GM21786 (cell line): ENCODE results near the gene RAB17.

Source experiments
- ATAC-seq: cut with Tn5 transposase; IDR thresholded peaks from one replicate; pipeline ENCODE4 v1.9.1; 2021; ENCODE audit not compliant: unreplicated experiment

Gene RAB17, protein sequence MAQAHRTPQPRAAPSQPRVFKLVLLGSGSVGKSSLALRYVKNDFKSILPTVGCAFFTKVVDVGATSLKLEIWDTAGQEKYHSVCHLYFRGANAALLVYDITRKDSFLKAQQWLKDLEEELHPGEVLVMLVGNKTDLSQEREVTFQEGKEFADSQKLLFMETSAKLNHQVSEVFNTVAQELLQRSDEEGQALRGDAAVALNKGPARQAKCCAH

DNA sequence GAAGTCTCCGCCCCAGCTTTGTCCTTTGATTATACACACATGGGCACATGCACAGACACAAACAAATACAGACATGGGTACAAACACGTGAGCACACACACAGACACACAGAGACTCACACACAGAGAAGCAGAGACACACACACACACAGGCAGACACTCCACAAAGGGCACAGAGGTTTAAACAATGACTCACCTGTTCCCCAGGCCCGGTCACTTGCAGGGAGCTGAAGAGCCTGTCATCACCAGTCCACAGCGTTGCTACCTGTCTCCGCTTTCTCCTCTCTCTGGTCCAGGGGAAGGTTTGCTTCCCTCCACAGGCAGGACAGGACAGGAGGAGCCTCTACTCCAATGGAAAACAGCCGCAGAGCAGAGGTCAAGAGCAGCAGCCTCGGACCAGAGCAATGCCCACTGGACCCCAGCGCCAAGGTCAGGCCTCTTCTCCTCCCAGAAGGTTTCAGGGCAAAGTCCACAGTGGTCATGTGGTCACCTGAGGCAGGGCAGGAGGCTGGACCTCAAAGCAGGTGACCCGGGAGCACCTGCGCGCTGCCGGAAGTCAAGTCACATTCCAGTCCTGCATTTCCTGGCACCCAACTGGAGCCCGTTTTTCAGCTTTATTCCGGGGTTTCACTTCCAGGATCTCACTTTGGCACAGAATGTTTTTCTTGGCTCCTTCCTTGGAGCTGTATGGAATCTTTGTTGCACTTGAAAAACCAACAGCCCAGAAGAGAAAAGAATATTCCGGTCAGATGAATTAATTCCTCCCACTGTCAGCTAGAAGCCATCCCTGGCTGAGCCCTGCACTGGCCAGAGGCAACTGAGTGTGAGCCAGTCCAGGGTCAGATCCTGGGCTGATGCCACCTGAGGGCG lies at the start of gene RAB17:
Gene RAB17, minus strand, starts transcription at position 463 of the 869 bp plus-strand sequence. CDS start 4,580 bp downstream, outside the sequence.
- ATAC-seq = no peak

DNA sequence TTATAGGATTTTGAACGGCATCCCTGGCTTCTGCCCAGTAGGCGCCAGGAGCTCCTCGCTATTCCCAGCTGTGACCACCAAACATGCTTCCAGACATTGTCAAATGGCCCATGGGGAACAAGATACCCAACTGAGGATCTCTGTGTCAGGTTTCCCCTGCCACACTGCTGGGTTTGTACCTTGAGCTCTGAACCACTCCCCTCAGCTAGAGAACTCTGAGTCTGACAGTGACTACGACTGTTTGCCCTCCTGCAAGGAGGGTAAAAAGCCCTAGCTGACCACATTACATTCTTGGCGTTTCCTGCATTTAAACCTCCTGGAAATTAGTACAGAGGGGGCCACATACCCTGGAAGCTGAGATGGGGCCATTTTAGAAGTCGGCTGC lies 49.3 kb upstream of the RAB17 start:
- no peak for ATAC-seq

DNA sequence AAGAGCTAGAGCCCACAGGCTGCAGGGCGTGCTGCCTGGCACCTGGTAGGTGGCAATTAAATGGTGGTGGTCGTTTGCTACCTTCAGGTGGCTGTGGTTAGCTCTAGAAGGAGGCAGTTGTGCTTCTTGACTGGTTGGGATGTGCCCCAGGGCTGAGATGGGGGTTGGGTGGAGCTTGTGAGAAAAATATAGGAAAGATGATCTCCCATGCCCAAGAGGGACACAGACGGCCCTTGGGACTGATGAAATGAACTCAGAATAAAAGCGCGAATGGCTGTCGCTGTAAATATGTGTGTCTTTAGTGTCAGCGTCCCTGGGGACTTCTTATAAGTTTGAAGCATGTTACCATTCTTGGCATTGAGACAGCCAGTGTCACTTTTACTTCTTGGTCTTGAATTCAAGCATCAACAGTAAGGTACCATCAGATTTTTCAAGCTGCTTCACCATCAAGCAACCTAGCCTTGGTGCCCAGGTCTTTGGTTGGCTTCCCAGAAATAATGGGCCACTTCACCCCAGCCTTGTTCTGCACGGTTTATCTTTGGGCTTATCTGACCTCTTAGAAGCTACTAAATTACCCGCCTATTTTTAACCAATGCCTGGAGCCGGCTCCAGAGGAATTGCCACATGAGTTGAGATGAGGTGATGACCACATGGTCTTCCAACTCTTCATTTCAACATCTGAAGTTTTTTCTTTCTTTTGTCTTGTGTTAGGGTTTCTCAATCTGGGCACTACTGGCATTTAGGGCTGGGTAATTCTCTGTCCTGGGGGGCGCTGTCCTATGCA lies 48.7 kb upstream of the RAB17 start:
- ATAC-seq = no peak

DNA sequence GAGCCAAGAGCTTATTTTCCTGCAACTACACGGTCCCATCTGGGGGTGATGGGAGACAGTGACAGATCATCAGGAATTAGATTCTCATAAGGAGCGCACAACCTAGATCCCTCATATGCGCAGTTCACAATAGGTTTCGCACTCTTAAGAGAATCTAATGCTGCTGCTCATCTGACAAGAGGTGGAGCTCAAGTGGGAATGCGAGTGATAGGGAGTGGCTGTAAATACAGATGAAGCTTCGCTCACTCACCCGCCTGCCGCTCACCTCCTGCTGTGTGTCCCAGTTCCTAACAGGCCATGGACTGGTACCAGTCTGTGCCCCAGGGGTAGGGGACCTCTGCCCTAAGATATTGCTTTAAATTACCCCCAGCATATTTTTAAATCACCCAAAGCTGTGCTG lies 47.6 kb upstream of the RAB17 start:
- ATAC-seq = no peak

DNA sequence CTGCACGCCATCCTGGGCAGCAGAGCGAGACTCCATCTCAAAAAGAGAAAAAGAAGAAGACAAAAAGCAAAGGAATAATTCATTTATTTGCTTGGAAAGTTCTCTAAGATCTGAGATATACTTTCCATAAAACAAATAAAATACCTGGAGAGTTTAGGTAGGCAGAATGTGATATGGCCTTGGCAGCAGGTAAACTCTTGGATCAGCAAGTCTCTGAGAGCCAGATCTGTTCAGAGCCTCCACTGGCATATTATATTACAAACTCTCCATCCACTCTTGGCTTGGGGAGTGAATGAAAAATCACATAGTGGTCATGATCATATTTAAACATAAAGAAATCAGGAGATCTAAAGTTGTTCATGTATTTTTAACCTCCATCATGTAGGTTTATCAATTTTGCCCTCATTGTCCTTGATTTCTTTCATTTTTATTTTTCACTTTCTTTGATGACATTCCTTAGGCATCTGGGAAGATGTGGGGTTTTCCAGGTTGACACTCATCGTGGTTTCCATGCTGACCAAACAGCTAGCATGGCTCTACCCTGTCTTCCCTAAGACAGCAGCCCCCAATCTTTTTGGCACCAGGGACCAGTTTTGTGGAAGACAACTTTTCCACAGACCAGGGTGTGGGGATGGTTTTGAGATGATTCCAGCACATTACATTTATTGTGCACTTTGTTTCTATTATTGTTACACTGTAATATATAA lies 47.0 kb upstream of the RAB17 start:
- no peak for ATAC-seq

DNA sequence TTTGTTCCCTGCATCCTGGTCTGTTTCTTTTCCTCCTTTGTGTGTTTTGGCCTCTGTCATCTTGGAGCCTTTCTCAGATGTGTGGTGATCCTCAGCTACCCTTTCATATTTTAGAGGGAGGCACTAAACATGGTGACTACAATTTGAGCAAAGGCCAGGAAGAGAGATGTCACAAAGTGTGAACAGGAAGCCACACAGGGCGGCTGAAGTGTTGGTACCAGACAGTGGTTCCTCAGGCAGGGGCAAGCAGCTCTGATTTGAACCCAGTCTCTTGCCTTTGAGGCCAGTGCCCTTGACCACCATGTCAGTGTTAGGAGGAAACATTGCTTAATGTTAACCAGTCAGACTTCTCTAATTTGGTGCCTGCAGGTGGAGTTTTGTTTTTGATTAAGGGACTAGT lies 46.0 kb upstream of the RAB17 start:
- no peak for ATAC-seq

DNA sequence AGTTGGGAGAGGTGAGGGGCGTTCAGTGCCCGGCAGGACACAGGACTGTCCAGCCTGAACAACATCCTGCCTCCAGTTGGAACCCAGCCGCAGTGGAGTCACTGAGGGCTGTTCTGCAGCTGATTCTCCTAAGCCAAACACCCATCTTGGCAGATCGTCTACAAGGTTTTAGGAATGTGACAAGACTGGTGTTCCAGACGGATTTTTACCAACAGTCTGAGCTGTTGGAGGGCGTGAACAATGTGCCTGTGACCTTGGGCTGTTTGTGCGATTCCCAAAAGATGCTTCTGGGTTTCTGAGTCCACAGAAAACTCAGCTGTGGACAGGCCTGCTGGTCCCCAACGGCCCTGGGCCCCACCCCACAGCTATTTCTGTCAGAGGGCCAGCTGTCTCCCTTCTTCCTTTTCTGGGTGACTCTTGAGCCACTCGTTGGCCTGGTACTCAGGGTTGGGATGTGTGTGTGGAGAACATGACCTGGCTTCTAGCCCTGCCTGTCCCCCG lies 42.6 kb upstream of the RAB17 start:
- ATAC-seq = no peak

DNA sequence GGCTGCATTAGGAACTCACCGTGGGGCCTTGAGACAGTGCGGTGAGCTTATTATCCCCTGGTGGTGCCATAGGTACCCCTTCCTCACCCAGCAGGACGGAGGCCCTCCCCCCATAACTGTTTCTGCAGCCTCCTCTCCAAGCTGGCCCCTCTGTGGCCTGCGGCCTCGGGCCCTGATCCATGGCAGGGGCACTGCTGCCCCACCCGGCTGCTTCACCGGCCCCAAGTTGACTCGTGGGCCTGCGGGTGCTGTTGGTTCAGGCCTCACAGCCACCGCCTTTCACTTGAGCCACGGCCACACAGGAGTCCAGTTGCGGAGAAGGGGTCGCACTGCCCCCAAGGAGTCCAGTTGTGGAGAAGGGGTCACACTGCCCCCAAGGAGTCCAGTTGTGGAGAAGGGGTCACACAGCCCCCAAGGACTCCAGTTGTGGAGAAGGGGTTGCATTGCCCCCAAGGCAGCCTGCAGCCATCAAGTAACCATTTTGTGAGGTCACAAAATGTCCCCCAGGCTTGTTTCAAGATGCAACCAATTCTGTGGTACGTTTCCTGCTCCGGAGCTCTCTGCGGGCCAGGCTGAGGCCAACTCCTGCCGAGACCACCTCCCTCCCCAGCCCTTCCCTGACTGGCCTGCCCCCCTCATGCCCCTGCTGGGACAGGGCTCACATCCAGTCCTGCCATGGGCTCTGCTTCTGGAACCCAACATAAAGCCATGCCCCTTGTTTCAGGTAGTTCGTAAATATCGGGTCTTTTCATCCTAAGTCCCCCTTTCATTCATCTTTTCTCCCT lies 41.5 kb upstream of the RAB17 start:
- ATAC-seq = no peak

DNA sequence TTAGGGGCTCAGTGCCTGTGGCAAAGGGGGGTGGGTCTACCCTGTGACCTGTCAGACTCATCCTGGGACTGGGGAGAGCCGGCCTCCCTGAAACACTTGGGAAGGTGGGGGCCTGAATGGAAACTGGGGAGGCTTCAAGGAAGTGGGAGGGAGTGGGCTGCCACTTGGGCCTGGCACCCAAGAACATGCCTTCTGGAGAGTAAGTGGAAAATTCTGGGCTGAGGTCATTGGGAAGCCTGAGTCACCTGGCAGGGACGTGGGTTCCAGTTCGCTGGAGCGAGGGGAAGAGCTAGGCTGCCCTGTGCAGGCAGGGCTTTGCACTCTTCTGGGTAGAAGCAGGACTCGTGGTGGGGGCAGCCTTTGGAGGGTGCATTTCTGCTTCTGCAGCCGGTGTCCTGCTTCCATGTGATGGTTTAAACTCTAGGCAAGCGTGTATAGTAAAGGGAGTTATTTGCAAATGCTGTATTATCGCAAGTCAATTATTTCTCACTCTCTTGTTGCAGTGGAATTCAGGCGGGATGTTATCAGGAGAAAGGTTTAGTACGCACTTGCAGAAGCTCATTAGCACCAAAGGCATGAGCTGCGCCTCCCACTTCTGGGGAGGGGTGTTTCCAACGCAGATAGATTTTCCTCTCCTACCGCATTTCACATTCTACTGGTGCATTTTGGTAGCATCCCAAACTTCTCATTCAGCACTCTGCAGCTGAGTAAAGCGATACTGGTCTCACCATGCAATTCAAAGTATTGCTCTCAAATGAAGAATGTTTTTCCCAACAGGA lies 40.7 kb upstream of the RAB17 start:
- ATAC-seq = no peak

DNA sequence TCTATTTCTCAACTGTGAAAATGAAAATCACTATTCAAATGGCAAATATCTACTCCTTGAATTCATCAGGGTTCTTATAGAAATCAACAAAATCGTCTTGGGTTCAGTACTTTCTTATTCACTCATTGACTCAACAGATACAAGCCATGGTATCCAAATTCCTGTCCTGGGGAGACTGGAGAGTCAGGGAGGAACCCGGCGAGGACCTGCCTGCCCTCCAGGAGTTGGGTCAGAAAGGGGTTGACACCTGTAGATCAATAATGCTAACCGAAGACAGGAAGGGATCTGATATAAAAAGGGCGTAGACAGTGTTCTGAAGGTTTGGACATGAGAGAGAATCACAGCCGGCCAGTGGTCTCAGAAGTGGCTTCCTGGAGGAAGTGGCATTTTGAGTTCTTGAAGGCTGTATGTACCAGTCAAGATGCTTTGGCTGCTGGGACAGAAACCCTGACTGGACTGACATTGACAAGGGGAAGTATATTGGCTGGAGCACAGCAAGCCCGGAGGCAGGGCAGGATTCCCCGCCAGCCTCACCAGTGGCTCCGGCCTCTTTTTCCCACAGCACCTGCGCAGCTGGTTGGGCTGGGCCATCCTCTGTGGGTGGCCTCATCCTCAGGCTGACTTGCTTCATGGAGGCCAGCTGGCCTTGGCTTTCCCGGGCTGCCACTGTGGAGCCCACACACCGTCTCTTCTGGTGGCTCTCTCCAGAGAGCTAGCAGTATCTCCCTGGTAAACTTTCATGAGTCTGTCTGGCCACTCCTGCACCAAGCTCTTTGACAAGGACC lies 39.9 kb upstream of the RAB17 start:
- ATAC-seq = no peak

DNA sequence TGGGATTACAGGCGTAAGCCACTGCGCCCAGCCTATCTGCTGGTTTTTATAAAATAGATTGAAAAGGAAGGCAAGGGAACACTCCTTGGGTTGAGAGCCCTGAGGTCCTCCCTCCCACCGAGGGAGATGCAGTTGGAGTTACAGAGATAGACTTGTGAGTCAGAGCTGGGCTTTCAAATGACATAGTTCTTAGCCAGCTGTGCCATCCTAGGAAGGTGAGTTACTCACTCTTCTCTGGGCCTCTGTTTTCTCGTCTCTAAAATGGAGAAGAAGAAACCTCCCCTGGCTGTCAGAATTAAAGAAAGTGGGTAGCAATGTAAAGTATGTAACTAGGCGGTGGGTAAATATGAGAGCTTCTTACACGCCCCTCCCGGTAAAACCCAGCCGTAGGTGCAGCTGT lies 39.2 kb upstream of the RAB17 start:
- no peak for ATAC-seq

DNA sequence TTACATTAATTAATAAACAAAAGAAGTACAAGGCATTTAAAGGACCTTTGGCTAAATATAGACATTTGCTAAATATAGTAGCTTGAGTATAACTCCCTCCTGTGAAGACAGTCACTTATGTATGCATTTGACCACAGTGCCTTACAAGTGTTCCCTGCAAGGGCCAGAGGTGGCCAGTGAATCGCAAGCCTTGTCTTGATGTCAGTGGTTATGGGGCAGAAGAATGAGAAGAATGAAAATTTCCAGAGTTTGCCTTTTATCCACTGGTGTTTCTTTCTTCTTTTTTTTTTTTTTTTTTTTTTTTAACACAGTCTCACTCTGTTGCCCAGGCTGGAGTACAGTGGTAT lies 38.6 kb upstream of the RAB17 start:
- ATAC-seq = no peak

DNA sequence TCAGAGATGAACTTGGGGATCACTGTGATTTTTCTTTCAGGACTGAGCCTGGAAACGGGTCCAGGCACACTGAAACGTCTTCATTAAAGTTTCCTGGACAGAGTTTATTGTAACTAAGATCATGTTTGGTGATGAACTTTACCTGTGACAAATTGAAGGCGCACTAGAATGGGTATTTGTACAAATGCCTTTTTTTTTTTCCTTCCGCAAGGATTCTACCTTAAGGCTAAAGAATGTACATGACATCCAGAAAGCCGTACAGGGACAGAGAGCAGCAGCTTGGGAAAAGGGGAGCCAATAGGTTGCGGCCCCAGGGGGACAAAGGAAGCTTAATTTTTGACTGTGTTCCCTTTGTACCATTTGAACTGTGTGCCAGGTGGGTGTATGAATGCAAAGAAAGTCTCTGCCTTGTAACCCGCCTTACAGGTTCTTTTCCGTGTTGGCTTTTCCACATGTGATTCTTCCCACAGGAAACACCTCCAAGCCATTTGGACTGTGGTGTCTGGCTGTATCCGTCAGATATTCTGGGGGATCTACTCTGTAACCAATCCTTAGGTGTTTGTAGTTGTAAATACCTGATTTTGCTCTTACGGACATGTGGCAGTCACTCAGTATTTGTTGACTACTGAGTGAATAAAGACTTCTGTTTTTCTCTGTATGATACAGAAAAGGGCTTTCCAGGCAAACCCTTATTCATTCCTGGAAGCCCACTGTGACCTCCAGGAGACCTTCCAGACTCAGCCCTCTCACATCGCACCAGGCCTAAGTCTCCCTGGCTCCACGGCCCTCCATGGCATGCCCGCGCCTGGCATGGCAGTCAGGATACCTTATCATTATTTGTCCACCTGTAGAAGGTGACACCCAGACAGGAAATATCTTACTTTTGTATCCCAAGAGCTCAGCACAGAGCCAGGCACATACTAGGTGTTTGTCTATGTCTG lies 38.0 kb upstream of the RAB17 start:
- no peak for ATAC-seq

DNA sequence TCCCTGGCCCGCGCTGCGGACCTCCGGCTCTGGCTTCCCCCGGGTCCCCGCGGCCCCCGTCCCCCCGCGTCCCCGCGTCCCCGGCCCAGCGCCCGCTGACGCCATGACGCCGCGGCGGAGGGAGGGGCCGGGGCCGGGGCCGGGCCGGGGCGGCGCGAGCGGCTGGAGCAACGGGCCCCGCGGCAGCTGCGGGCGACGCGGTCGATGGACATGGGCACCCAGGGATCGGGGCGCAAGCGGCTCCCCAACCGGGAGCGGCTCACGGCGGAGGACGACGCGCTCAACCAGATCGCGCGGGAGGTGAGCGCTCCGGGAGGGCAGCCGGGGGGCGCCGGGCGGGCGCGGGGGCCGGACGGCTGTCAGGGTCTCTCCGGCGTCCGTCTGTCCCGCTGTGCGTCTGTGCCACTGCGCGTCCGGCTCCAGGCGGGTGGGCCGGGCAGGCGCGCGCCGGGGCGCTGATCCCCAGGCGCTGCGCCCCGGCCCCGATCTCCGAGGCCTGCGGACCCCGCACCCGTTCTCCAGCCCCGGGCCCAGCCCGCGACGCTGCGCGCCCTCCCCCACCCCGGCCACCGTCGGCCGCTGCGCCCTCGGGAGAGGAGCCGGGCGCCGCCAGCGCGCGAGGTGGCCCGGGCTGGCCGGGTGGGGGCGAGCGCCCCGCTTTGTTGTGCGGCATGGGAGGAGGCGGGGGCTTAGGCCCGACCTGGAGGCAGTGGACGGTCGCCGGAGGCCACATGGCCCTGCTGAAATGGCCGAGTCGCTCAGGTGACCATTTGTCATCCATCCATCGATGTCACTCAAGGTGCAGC lies 37.1 kb upstream of the RAB17 start, which contains the start of gene LRRFIP1:
Gene LRRFIP1, plus strand, starts transcription at position 147 of the 806 bp plus-strand sequence. Its CDS starts 58 bp downstream, at position 205.
- no peak for ATAC-seq

DNA sequence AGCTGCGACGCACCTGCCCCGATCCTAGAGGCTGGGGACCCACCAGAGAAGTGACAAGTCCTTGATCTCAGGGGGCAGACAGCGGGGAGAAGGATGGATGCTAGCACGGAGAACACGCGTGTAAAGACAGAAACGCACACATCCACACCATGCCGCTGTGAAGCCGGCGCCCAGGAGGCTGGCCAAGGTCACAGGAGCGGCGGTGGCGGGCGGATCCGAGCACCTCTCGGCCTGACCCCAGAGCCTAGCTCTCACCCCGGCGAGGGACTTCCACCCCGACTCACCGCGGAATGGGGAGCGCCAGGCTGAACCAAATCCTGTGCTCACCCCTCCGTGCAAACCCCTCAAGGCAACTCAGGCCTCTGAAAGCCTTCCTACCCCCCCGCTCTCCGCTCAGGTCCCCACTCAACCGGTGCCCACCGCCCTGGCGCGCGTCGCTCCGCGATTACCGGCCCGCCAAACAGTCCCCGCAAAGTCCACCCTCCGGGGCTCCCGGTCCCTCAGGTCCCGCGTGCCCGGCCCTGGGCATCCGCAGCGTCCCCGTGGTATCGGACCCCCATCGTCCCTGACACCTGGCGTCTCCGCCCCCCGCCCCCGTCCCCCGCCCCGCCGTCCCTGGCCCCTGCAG lies 36.4 kb upstream of the RAB17 start:
- ATAC-seq = no peak

DNA sequence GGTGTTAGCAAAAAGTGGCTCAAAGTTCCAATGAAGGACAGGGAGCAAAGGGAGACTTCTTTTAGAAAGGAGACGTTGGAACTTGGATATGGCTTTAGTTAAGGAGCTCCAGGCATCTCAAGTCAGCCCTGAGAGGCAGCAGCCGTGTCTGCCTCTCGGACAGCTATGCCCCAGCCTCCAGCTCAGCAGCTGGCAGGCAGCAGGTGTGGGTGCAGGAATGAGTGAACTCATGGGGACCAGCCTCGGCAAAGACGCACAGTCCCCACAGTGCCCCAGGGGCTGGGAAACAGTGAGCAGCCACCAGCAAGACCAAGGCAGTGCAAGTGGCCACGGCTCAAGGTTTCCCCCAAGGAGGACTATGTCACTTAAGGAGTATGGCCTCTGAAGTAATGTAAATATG lies 35.2 kb upstream of the RAB17 start:
- ATAC-seq = no peak
